Measurements from ENCODE around the gene ALAS2.
"Not testable (repeated sequence)": the region's sequence is repeated elsewhere in the genome, so short reads cannot be mapped to it uniquely, and the experiment has no call there.

The ALAS2 gene

GRCh38 chrX:55004231-55004630, 26.5 kb downstream of the ALAS2 start:
- no peak for DNase-seq

- peak; percentile 86 for DNase-seq
Observed at GRCh38 chrX:54999717-55000598, 30.8 kb downstream of the ALAS2 start, which contains the start of gene APEX2. Gene APEX2, plus strand, starts transcription at chrX:55000363. Its CDS starts 60 bp downstream, at chrX:55000423.

DNA sequence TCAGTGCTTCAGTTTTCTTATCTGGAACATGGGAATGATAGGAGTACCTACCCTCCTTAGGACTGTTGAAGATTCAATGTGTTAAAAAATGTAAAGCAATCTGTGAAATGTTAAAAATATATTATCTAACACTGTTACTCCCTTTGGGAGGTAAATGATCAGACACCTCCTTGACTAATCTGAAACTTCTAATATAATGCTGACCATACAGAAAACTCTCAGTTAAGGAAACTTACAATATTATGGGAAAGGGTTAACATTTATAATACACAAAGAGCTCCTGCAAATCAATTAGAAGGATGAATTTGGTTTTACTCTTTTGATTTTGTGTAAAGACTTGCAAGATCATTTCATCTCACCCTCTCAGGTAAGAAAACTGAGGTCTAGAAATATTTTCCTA, 35.2 kb downstream of the ALAS2 start:
- no peak for DNase-seq

DNA sequence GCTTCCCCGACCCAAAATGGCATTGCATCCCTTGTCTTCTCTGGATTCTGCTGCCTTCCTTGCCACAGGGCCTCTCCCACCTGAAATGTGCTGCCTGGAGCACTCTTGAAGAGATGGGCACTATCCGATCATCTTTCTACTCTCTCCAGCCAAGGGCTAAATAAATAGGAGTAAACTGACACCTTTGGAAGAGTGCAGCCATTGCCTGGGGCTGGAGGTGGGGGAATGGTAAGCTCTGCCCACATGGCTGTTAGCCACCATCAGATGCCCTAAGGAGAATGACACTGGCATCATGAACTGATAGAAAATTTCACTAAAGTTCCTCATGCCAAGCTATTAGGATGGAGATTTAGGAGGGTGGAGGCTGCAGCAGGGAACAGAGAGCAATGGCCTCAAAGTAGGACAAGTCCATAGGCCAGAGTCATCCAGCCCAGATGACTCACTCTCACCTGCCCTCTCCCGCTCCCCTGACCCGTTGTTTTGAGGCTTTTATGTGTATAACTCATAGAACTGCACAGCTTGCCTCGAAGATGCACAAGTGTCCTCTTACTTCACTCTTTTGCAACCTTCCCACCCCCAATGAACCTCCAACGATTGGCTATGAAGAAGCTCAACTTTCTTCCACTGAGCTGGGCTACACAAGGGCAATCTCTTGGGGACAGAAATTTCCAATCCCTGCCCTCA, 36.0 kb downstream of the ALAS2 start:
- peak; percentile 23 for DNase-seq

GRCh38 chrX:54994099-54994498, 36.7 kb downstream of the ALAS2 start, which contains the start of gene PFKFB1:
Gene PFKFB1, minus strand, starts transcription at chrX:54994188. Its CDS starts 181 bp downstream, at chrX:54994007.
- no peak for DNase-seq

- DNase-seq, result no peak
Observed at GRCh38 chrX:54992911-54993622, 37.7 kb downstream of the ALAS2 start.

GRCh38 chrX:54991706-54992105, 39.1 kb downstream of the ALAS2 start:
- no peak for DNase-seq

DNA sequence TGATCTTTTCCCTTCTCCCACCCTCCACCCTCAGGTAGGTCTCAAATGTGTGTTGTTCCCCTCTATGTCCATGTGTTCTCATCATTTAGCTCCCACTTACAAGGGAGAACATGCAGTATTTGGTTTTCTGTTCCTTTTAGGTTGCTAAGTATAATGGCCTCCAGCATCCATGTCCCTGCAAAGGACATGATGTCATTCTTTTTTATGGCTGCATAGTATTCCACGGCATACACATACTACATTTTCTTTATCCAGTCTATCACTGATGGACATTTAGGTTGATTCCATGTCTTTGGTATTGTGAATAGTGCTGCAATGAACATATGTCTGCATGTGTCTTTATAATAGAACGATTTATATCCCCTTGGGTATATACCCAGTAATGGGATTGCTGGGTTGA, 47.5 kb downstream of the ALAS2 start:
- DNase-seq, result not testable (repeated sequence)

- DNase-seq, result no peak
Observed at GRCh38 chrX:54980334-54980733, 50.4 kb downstream of the ALAS2 start.

DNA sequence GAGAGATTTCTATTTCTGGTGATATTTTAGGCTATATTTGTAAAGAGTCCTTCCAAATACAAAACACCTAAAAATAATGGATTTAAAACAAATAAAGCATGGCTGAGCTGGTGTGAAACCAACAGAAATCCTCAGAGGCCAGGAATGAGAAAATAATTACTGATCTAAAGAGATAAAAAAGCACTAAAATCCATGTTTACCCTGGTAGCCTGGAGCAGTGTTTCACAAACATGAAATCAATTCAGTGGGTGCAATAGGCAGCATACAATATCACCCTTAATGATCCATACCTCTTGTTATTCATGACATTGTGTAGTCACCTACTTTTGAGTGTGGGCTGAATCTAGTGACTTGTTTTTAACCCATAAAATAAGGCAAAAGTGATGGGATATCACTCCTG, 51.3 kb downstream of the ALAS2 start:
- DNase-seq, result no peak

DNA sequence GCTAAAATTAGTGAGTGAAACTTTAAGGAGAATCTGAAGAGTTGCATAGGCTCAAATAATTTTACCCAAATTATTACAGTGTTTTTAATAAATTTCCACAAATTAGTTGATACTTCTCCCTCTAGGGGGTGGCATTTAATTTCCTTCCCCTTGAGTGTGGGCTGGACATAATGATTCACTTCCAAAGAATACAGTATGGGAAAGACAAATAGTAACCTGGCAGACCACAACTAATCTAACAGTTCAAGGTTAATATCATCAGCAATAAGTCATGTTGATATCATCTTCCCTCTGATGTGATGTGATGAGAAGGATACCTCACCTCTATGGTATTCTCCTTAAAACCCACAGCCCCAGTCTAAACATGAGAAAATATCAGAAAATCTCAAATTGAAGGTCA, 52.3 kb downstream of the ALAS2 start:
- no peak for DNase-seq

GRCh38 chrX:54977387-54977786, 53.4 kb downstream of the ALAS2 start:
- no peak for DNase-seq

GRCh38 chrX:54964766-54965497, 65.8 kb downstream of the ALAS2 start:
- DNase-seq, result no peak

DNA sequence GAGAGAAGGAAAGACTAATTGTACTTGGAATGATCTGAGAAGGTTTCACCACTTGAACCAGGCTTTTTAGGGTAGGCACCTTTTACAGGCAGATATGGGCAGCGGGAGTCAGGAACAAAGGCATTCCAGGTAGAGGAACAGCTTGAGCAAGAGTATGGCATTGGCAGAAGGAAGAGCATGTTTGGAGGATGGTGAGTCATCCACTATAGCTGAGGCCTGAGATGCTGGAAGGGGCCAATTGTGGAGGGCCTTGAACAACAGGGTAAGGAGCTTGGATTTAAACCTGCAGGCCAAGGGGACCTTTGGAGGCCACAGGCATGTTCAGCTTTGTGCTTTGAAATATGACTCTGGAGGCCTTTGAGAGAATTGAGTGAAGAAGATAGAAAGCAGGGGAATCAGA, 69.0 kb downstream of the ALAS2 start:
- DNase-seq, result no peak

All from NCI-H2029 (cell line).